ENCODE results near the gene STX4.

STX4 gene

GRCh38 chr16:31032736-31033708, at the start of gene STX4:
Gene STX4 (plus strand): TSS chr16:31033558. CDS start chr16:31033806, 248 bp downstream.
- TF ChIP-seq, protein P1, sequence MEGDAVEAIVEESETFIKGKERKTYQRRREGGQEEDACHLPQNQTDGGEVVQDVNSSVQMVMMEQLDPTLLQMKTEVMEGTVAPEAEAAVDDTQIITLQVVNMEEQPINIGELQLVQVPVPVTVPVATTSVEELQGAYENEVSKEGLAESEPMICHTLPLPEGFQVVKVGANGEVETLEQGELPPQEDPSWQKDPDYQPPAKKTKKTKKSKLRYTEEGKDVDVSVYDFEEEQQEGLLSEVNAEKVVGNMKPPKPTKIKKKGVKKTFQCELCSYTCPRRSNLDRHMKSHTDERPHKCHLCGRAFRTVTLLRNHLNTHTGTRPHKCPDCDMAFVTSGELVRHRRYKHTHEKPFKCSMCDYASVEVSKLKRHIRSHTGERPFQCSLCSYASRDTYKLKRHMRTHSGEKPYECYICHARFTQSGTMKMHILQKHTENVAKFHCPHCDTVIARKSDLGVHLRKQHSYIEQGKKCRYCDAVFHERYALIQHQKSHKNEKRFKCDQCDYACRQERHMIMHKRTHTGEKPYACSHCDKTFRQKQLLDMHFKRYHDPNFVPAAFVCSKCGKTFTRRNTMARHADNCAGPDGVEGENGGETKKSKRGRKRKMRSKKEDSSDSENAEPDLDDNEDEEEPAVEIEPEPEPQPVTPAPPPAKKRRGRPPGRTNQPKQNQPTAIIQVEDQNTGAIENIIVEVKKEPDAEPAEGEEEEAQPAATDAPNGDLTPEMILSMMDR (conservative IDR thresholded peaks at IDR 0.05; ENCODE audit: low read depth, low read length), result no peak
- peak; percentile 92 for DNase-seq (ENCODE audit: low read depth)
- peak within 1 kb of the TSS; percentile 99 for H3K4me3 ChIP-seq (ENCODE audit: low read length)

DNA sequence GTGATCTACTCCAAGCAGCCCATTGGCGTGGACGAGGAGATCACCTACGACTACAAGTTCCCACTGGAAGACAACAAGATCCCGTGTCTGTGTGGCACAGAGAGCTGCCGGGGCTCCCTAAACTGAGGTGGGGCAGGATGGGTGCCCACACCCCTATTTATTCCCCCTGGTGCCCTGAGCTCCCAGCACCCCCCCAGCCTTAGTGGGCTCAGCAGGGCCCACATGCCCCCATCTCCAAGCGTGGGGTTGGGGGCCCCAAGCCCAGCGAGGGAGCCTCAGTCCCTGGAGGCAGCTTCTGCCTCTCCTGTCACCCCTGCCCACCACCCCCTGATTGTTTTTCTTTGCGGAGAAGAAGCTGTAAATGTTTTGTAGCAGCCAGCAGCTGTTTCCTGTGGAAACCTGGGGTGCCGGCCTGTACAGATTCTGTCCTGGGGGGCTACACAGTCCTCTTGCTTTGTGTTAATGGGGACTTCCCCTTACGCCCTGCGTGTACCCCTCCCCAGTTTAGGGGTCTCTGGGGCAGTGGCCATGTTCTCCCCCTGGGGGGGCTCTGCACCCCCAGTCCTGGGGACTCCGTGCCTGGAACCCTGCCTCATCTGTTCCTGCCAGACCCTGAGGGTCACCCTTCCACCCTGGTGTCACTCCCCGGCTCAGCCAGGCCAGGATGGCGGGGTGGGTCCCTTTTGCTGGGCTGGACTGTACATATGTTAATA, 49.3 kb upstream of the STX4 start:
- TF ChIP-seq, protein P1 (conservative IDR thresholded peaks at IDR 0.05; ENCODE audit: low read depth, low read length), result no peak
- no peak overlapping the region for H3K4me3 ChIP-seq (ENCODE audit: low read length)
- DNase-seq (ENCODE audit: low read depth), result no peak

GRCh38 chr16:30984669-30985400, 48.5 kb upstream of the STX4 start, which contains the start of gene HSD3B7:
Gene HSD3B7 (plus strand): TSS chr16:30985207. CDS start chr16:30985659, 452 bp downstream.
- peak within 1 kb of the TSS; percentile 47 for H3K4me3 ChIP-seq (ENCODE audit: low read length)
- TF ChIP-seq, protein P1 (conservative IDR thresholded peaks at IDR 0.05; ENCODE audit: low read depth, low read length), result peak; percentile 94
- DNase-seq (ENCODE audit: low read depth), result no peak

DNA sequence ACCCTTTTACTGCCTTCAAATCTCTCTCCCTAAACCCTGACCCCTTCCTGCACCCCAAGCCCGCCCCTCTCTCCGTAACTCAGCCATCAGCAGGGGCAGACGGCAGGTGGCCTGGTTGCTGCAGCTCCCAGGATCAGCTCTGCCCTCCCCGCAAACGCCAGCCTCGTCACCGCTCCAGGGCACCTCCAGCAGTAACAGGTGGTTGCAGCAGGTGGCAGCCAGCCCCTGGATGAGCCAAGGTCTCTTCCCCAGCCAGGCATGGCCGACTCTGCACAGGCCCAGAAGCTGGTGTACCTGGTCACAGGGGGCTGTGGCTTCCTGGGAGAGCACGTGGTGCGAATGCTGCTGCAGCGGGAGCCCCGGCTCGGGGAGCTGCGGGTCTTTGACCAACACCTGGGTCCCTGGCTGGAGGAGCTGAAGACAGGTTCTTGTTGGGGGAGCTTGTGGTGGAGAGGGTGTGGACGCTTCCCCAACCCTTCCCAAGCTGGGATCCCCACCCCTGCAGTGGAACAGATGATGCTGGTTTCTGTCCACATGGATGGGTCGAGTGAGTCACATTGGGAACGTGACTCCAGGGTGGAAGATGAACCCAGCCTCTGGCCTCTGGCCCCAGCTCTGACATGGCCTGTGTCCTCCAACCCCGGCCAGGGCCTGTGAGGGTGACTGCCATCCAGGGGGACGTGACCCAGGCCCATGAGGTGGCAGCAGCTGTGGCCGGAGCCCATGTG, 47.8 kb upstream of the STX4 start:
- DNase-seq (ENCODE audit: low read depth), result peak; percentile 25
- H3K4me3 ChIP-seq (ENCODE audit: low read length), result peak overlapping the region; percentile 47
- TF ChIP-seq, protein P1 (conservative IDR thresholded peaks at IDR 0.05; ENCODE audit: low read depth, low read length), result peak; percentile 60

GRCh38 chr16:30986129-30986991, 47.0 kb upstream of the STX4 start:
- TF ChIP-seq, protein P1 (conservative IDR thresholded peaks at IDR 0.05; ENCODE audit: low read depth, low read length), result no peak
- no peak for DNase-seq (ENCODE audit: low read depth)
- H3K4me3 ChIP-seq (ENCODE audit: low read length), result no peak overlapping the region
